HG02642 (cell line): Measurements from ENCODE around the gene STAT5A.
A peak's percentile ranks its signal among the peaks of the same experiment; 100 is the strongest.
"Not testable (repeated sequence)": the region's sequence is repeated elsewhere in the genome, so short reads cannot be mapped to it uniquely, and the experiment has no call there.

Experiments
- ATAC-seq: cut with Tn5 transposase; IDR thresholded peaks from one replicate; pipeline ENCODE4 v1.9.1; 2021; ENCODE audit warnings: mild to moderate bottlenecking; ENCODE audit not compliant: unreplicated experiment, poor library complexity

Gene STAT5A

GRCh38 chr17:42287977-42288802 is at the start of gene STAT5A:
STAT5A (plus strand) TSS chr17:42288498; CDS start chr17:42289412, 914 bp downstream.
- peak; percentile 41 for ATAC-seq

GRCh38 chr17:42239576-42239975 is 48.7 kb upstream of the STAT5A start:
- not testable (repeated sequence) for ATAC-seq

- ATAC-seq = no peak
Measured at GRCh38 chr17:42240201-42240600, 48.1 kb upstream of the STAT5A start.

- ATAC-seq = not testable (repeated sequence)
Measured at GRCh38 chr17:42240863-42241262, 47.4 kb upstream of the STAT5A start.

- ATAC-seq = no peak
Measured at GRCh38 chr17:42241871-42242270, 46.4 kb upstream of the STAT5A start.

- no peak for ATAC-seq
Measured at GRCh38 chr17:42243493-42243982, 44.8 kb upstream of the STAT5A start.

- not testable (repeated sequence) for ATAC-seq
Measured at GRCh38 chr17:42244116-42244515, 44.2 kb upstream of the STAT5A start.

- ATAC-seq = not testable (repeated sequence)
Measured at GRCh38 chr17:42245183-42245582, 43.1 kb upstream of the STAT5A start.

GRCh38 chr17:42246515-42246914 is 41.8 kb upstream of the STAT5A start:
- ATAC-seq = no peak

GRCh38 chr17:42247734-42248133 is 40.6 kb upstream of the STAT5A start:
- no peak for ATAC-seq

GRCh38 chr17:42248351-42249179 is 39.7 kb upstream of the STAT5A start:
- ATAC-seq = peak; percentile 74

- no peak for ATAC-seq
Measured at GRCh38 chr17:42249681-42250446, 38.4 kb upstream of the STAT5A start.

- no peak for ATAC-seq
Measured at GRCh38 chr17:42251115-42251514, 37.2 kb upstream of the STAT5A start.

GRCh38 chr17:42252597-42253550 is 35.4 kb upstream of the STAT5A start:
- no peak for ATAC-seq

GRCh38 chr17:42253578-42253977 is 34.7 kb upstream of the STAT5A start:
- no peak for ATAC-seq

GRCh38 chr17:42255445-42255844 is 32.9 kb upstream of the STAT5A start:
- ATAC-seq = no peak

GRCh38 chr17:42260318-42260717 is 28.0 kb upstream of the STAT5A start:
- no peak for ATAC-seq

GRCh38 chr17:42264366-42264765 is 23.9 kb upstream of the STAT5A start:
- ATAC-seq = not testable (repeated sequence)

GRCh38 chr17:42266462-42266861 is 21.8 kb upstream of the STAT5A start:
- no peak for ATAC-seq
